ENCODE results near the gene SLAMF1.
"Not testable (repeated sequence)": the region's sequence is repeated elsewhere in the genome, so short reads cannot be mapped to it uniquely, and the experiment has no call there.

The SLAMF1 gene

DNA sequence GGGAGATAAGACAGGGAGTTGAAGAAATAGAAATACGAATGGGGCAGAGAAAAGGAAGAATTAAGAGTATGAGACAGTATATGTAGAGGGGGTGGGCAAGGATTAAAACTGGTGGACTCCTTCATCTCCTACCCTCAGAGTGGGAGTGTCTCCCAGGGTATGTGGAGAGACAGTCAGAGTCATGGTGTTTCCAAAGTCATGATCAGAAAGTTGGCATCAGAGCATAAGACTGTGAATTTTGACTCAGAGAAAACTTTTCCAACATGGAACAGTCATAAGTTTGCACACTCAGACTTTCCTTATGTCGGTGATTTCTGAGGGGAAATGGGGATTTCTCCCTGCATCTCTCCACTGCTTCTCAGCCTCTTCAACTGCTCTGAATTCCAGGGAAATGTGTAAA, 70.0 kb downstream of the SLAMF1 start:
- Histone ChIP-seq H3K9me3 (no peaks in the 10 kb centered on the region), H3K4me1 (peaks cover 3% of the 10 kb centered on the region; the same call in 1 of the 2 replicates), H3K36me3 (replicated peaks) (no peaks in the 10 kb centered on the region), H3K27me3 (ENCODE audit: low read depth) (peaks cover 3% of the 10 kb centered on the region; the same call in 1 of the 2 replicates), H3K4me3 (no peak overlapping the region)
- DNase-seq (ENCODE audit: low spot score in 2 of 2) = no peak
- in situ Hi-C loops (cut with MboI; ENCODE audit: low sequenced_read_pairs) = no loop called here

- Histone ChIP-seq H3K27me3 (ENCODE audit: low read depth) (peaks cover 3% of the 10 kb centered on the region; the same call in 1 of the 2 replicates), H3K36me3 (replicated peaks) (no peaks in the 10 kb centered on the region), H3K9me3 (no peaks in the 10 kb centered on the region), H3K4me1 (peaks cover 3% of the 10 kb centered on the region; the same call in 1 of the 2 replicates), H3K4me3 (no peak overlapping the region)
- in situ Hi-C loops (cut with MboI; ENCODE audit: low sequenced_read_pairs) = no loop called here
- no peak for DNase-seq (ENCODE audit: low spot score in 2 of 2)
Observed at GRCh38 chr1:160576390-160576789, 70.5 kb downstream of the SLAMF1 start.

GRCh38 chr1:160575112-160575664, 71.7 kb downstream of the SLAMF1 start:
- Histone ChIP-seq H3K9me3 (no peaks in the 10 kb centered on the region), H3K36me3 (replicated peaks) (no peaks in the 10 kb centered on the region), H3K27me3 (ENCODE audit: low read depth) (peaks cover 3% of the 10 kb centered on the region; the same call in 1 of the 2 replicates), H3K4me3 (no peak overlapping the region), H3K4me1 (peaks cover 3% of the 10 kb centered on the region; the same call in 1 of the 2 replicates)
- in situ Hi-C loops (cut with MboI; ENCODE audit: low sequenced_read_pairs) = no loop called here
- no peak for DNase-seq (ENCODE audit: low spot score in 2 of 2)

DNA sequence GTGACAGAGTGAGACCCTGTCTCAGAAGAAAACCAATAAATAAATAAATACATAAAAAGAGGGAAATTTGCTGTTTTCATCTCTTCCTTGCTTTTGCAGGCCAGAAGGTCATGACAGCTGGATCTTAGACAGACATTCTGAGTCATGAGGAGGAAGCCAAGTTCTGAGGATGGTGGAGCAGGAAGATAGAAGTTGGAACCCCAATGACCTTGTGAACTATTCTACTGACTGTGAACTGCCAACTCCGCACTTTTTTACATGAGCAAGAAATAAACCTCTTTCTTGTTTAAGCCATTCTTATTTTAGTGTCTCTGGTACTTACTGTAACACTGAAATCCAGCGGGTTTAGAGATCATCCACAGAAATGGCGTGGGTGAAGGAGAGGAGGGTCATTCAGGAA, 76.0 kb downstream of the SLAMF1 start:
- Histone ChIP-seq H3K9me3 (no peaks in the 10 kb centered on the region), H3K4me3 (no peak overlapping the region), H3K27me3 (ENCODE audit: low read depth) (no peaks in the 10 kb centered on the region), H3K36me3 (replicated peaks) (no peaks in the 10 kb centered on the region), H3K4me1 (no peaks in the 10 kb centered on the region)
- no peak for DNase-seq (ENCODE audit: low spot score in 2 of 2)
- in situ Hi-C loops (cut with MboI; ENCODE audit: low sequenced_read_pairs) = no loop called here

- no peaks in the 10 kb centered on the region for H3K9me3 ChIP-seq
- no peaks in the 10 kb centered on the region for H3K4me1 ChIP-seq
- in situ Hi-C loops (cut with MboI; ENCODE audit: low sequenced_read_pairs) = no loop called here
- H3K27me3 ChIP-seq (ENCODE audit: low read depth) = no peaks in the 10 kb centered on the region
- no peak overlapping the region for H3K4me3 ChIP-seq
- DNase-seq (ENCODE audit: low spot score in 2 of 2) = no peak
- H3K36me3 ChIP-seq (replicated peaks) = no peaks in the 10 kb centered on the region
Observed at GRCh38 chr1:160569806-160570205, 77.0 kb downstream of the SLAMF1 start.

DNA sequence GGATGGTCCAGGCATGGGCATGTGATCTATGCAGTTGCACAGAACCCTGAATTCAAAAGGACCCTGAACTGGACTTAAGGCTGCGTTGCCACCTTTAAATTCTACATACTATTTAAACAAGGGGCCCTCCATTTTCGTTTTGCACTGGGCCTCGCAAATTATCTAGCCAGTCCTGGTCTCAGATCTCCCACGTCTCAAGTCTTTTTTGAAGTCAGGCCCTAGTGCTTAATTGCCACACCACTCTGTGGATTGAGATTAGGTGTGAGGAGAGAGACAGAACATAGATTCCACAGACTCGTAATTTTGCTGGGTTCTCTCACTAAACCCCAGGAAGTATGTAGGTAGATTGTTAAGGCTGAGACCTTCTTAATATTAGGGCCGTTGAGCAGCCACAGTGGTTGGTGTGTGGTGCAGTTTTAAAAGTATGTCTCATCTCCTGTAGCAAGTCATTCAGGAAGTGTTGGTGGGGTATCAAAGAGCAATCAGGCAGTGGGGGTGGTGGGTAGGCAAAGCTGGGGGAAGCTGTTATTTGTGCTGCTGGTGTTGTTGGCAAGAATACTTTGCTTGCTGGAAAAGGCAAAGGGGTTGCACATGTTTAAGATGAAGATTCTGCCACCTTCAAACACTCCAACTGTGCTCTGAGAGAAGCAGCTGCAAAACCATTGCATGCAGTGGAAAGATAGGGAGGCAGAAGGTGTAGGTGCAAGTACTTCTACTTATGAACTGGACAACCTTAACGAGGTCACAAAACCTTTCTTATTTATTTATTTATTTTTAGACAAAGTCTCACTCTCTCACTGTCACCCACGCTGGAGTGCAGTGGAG, 78.8 kb downstream of the SLAMF1 start:
- H3K27me3 ChIP-seq (ENCODE audit: low read depth) = no peaks in the 10 kb centered on the region

DNA sequence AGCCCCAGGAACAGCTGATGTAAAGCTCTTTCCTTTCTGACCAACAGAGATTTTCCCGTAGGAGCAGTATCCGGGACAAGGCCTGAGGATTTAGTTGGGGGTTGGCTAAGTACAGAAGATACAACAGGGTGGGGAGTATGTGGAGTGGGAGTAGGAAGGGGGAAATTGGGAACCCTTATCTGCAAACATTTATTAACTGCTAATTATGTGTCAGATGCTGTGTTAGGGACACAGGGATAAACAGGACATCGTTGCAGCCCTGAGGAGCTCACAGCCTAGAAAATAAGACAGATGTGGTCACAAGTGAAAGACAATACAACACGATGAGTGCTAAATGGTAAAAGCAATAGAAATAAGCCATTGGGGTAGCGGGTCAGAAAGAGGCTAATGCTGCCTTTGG, 79.5 kb downstream of the SLAMF1 start:
- in situ Hi-C loops (cut with MboI; ENCODE audit: low sequenced_read_pairs) = no loop called here
- Histone ChIP-seq H3K36me3 (replicated peaks) (no peaks in the 10 kb centered on the region), H3K27me3 (ENCODE audit: low read depth) (no peaks in the 10 kb centered on the region), H3K4me1 (no peaks in the 10 kb centered on the region), H3K4me3 (no peak overlapping the region), H3K9me3 (no peaks in the 10 kb centered on the region)
- no peak for DNase-seq (ENCODE audit: low spot score in 2 of 2)

More for the DNA sequence above, 78.8 kb downstream of the SLAMF1 start:
- in situ Hi-C loops (cut with MboI; ENCODE audit: low sequenced_read_pairs) = no loop called here
- H3K4me3 ChIP-seq = no peak overlapping the region
- DNase-seq (ENCODE audit: low spot score in 2 of 2) = no peak
- no peaks in the 10 kb centered on the region for H3K9me3 ChIP-seq
- no peaks in the 10 kb centered on the region for H3K36me3 ChIP-seq (replicated peaks)
- no peaks in the 10 kb centered on the region for H3K4me1 ChIP-seq

DNA sequence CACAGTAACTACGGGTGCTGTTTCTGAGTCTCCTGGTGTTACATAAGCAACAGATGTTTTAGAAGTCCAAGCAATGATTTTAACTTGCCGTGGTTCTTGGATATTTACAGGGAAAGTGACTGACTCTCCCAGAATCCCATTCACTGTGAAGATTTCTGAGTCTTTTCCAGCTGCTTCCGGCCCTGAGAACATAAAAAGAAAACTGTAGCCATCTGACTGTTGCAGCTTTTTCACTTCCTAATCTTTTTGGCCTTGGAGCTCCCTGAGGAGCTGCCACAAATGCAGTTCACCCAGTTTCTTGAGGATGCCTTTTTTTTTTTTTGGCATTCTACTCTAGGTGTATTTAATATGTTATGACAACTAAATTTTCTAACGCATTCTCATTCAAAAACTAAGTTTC, 81.3 kb downstream of the SLAMF1 start:
- in situ Hi-C loops (cut with MboI; ENCODE audit: low sequenced_read_pairs) = no loop called here
- Histone ChIP-seq H3K36me3 (replicated peaks) (no peaks in the 10 kb centered on the region), H3K9me3 (no peaks in the 10 kb centered on the region), H3K27me3 (ENCODE audit: low read depth) (no peaks in the 10 kb centered on the region), H3K4me3 (no peak overlapping the region), H3K4me1 (no peaks in the 10 kb centered on the region)
- DNase-seq (ENCODE audit: low spot score in 2 of 2) = no peak

- H3K9me3 ChIP-seq; H3K27me3 ChIP-seq (ENCODE audit: low read depth); H3K4me1 ChIP-seq; H3K4me3 ChIP-seq; DNase-seq (ENCODE audit: low spot score in 2 of 2); H3K36me3 ChIP-seq (replicated peaks); in situ Hi-C loops (cut with MboI; ENCODE audit: low sequenced_read_pairs): not testable (repeated sequence)
Observed at GRCh38 chr1:160563230-160563629, 83.6 kb downstream of the SLAMF1 start.

- in situ Hi-C loops (cut with MboI; ENCODE audit: low sequenced_read_pairs); H3K27me3 ChIP-seq (ENCODE audit: low read depth); H3K4me3 ChIP-seq; H3K36me3 ChIP-seq (replicated peaks); DNase-seq (ENCODE audit: low spot score in 2 of 2); H3K9me3 ChIP-seq; H3K4me1 ChIP-seq: not testable (repeated sequence)
Observed at GRCh38 chr1:160562745-160563144, 84.1 kb downstream of the SLAMF1 start.

DNA sequence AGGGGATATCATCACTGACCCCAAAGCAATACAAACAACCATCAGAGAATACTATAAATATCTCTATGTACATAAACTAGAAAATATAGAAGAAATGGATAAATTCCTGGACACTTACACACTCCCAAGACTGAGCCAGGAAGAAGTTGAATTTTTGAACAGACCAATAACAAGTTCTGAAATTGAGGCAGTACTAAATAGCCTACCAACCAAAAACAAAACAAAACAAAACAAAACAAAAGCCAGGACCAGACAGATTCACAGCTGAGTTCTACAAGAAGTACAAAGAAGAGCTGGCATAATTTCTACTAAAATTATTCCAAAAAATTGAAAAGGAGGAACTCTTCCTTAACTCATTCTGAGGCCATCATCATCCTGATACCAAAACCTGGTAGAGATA, 86.0 kb downstream of the SLAMF1 start:
- Histone ChIP-seq H3K27me3 (ENCODE audit: low read depth) (0 out of 2 replicates have a peak, but pooled peaks cover 2% of the 10 kb centered on the region), H3K36me3 (replicated peaks) (no peaks in the 10 kb centered on the region), H3K4me3 (no peak overlapping the region), H3K9me3 (no peaks in the 10 kb centered on the region), H3K4me1 (no peaks in the 10 kb centered on the region)
- DNase-seq (ENCODE audit: low spot score in 2 of 2) = no peak
- in situ Hi-C loops (cut with MboI; ENCODE audit: low sequenced_read_pairs) = no loop called here

GRCh38 chr1:160560045-160560705, 86.7 kb downstream of the SLAMF1 start:
- H3K9me3 ChIP-seq = no peaks in the 10 kb centered on the region
- H3K4me3 ChIP-seq = no peak overlapping the region
- no peak for DNase-seq (ENCODE audit: low spot score in 2 of 2)
- no peaks in the 10 kb centered on the region for H3K36me3 ChIP-seq (replicated peaks)
- in situ Hi-C loops (cut with MboI; ENCODE audit: low sequenced_read_pairs) = no loop called here
- no peaks in the 10 kb centered on the region for H3K4me1 ChIP-seq
- 0 out of 2 replicates have a peak, but pooled peaks cover 2% of the 10 kb centered on the region for H3K27me3 ChIP-seq (ENCODE audit: low read depth)

DNA sequence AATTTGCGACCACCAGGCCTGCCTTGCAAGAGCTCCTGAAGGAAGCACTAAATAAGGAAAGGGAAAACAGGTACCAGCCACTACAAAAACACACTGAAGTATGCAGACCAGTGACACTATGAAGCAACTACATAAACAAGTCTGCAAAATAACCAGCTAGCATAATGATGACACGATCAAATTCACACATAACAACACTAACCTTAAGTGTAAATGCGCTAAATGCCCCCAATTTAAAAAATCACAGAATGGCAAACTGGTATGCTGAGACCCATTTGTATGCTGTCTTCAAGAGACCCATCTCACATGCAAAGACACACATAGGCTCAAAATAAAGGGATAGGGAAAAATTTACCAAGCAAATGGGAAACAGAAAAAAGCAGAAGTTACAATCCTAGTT, 87.4 kb downstream of the SLAMF1 start:
- H3K4me1 ChIP-seq; H3K27me3 ChIP-seq (ENCODE audit: low read depth); H3K36me3 ChIP-seq (replicated peaks); H3K4me3 ChIP-seq; in situ Hi-C loops (cut with MboI; ENCODE audit: low sequenced_read_pairs); DNase-seq (ENCODE audit: low spot score in 2 of 2); H3K9me3 ChIP-seq: not testable (repeated sequence)

All from HAP-1 (cell line).